ENCODE results near the gene ZNF653.

The ZNF653 gene

DNA sequence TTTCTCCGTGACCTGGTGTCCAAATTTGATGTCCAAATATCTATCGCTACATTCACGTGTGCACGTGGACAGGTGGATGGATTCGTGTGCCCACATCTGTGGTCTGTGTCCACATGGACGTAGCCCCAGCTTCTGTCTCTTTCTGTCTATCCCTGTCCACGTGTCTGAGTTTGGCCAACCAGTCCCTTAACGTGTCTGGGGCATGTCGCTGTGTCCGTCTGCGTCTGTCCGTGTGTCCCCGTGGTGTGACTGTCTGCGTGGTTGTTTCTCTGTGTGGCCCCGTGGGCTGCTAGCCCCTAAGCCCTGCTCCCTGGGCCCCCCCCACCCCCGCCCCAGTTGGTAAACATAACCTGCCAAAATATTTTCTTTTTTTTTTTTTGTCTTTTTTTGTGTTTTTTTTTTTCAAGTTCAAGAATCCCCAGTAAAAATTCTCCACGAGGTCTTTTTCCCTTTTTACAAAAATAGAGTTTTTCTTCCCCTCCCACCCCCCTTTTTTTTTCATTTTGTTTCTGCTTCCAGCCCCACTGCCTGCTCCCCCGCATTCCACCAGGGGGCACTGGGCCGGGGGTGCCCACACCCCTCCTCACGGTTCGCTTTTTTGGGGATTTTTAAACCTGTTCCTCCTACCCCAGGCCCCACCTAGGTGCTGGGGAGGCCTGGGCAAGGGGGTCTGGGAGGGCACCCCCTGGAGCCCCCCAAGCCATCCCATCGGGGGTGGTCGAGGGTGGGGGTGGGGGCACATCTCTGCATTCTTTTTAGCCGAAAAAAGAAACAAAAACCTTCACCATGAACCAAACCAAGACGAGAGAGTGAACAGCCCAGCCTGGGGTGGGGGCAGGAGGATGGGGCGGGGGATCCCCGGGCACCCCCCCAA is 51.9 kb downstream of the ZNF653 start:
- peaks cover 22% of the 10 kb centered on the region for H3K4me1 ChIP-seq (ENCODE audit: control insufficient read depth, insufficient read depth, low read length)
- no peaks in the 10 kb centered on the region for H3K9me3 ChIP-seq (ENCODE audit: control insufficient read depth, low read length)
- H3K27ac ChIP-seq (ENCODE audit: insufficient read depth, low read depth, low read length, poor library complexity, severe bottlenecking): no peak overlapping the region
- H3K4me3 ChIP-seq (ENCODE audit: insufficient read depth, low read depth, low read length): no peak overlapping the region
- H3K36me3 ChIP-seq (ENCODE audit: control insufficient read depth, insufficient read depth, low read length): peaks cover 6% of the 10 kb centered on the region
- WGBS, 2 experiments: 71 to 75% methylated on average over 25 to 26 of the region's 27 CpGs
- H3K27me3 ChIP-seq (ENCODE audit: control insufficient read depth, insufficient read depth, low read length, poor library complexity, severe bottlenecking): no peaks in the 10 kb centered on the region

- Histone ChIP-seq H3K9me3 (ENCODE audit: control insufficient read depth, low read length) (no peaks in the 10 kb centered on the region), H3K4me1 (ENCODE audit: control insufficient read depth, insufficient read depth, low read length) (peaks cover 22% of the 10 kb centered on the region), H3K27ac (ENCODE audit: insufficient read depth, low read depth, low read length, poor library complexity, severe bottlenecking) (no peak overlapping the region), H3K4me3 (ENCODE audit: insufficient read depth, low read depth, low read length) (no peak overlapping the region), H3K27me3 (ENCODE audit: control insufficient read depth, insufficient read depth, low read length, poor library complexity, severe bottlenecking) (no peaks in the 10 kb centered on the region), H3K36me3 (ENCODE audit: control insufficient read depth, insufficient read depth, low read length) (peaks cover 15% of the 10 kb centered on the region)
- 84 to 86% methylated on average over 33 of the region's 33 CpGs for WGBS, 2 experiments
These were observed 52.9 kb downstream of the ZNF653 start for GRCh38 chr19:11452620-11453310.

DNA sequence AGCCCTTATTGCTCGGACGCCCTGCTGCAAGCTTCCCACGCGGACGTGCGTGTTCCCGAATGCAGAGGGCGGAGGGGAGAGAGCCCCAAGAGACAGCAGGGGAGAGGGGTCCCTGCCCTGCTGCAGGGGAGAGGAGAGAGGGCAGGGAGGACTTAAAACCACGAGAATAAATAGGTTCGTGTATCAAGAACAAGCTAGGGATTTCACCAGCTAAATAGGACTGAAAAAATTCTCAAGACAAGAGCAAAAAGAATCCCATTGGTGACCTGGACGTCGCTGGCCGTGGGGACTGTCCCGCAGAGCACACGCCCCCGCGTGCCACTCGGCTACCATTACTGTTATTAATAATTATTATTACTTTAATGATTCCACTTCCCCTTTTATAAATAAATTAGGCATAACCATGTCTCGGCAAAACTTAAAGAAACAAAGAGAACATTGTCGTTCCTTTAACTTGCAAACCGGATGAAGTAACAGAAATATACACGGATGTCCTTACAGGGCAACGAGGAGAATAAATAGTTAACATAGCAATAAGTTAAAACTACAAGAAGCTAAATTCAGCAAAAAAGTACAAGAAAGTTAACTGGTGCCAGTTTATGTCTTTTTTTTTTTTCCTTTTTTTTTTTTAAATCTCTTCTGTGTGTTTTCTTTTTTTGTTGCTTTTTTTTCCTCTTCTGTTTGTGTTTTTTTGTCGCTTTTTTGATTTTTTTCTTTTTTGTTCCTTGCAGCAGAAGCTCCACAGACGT is 53.6 kb downstream of the ZNF653 start:
- H3K36me3 ChIP-seq (ENCODE audit: control insufficient read depth, insufficient read depth, low read length): peaks cover 23% of the 10 kb centered on the region
- no peaks in the 10 kb centered on the region for H3K27me3 ChIP-seq (ENCODE audit: control insufficient read depth, insufficient read depth, low read length, poor library complexity, severe bottlenecking)
- no peaks in the 10 kb centered on the region for H3K9me3 ChIP-seq (ENCODE audit: control insufficient read depth, low read length)
- no peak overlapping the region for H3K4me3 ChIP-seq (ENCODE audit: insufficient read depth, low read depth, low read length)
- H3K27ac ChIP-seq (ENCODE audit: insufficient read depth, low read depth, low read length, poor library complexity, severe bottlenecking): peak overlapping the region; percentile 6
- H3K4me1 ChIP-seq (ENCODE audit: control insufficient read depth, insufficient read depth, low read length): peaks cover 22% of the 10 kb centered on the region
- WGBS, 2 experiments: 41 to 48% methylated on average over 19 to 21 of the region's 25 CpGs

DNA sequence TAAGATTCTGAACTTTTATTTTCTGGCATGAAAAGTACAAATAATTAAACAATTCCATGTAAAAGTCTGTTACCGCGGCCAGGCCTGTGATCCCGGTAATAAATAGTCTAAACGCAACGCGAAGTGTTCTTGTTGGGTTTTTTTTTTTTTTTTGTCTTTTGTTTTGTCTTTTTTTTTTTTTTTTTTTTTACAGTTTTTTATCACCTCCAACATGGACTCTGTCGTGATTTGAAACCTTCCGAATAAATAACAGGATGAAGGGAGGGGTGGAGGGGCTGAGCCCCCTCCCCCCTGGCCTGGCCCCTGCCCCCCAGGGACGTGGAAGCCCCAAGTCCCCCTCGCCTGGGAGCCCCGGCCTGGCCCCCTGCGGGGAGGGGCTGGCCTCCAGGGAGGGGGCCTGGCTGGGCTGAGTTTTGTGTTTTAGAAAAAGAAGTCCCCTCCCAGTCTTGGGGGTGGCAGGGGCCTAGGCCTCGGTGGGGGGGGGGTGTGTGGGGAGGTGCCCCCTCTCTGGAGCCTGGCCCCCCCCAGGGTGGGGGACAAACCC is 54.2 kb downstream of the ZNF653 start:
- H3K36me3 ChIP-seq (ENCODE audit: control insufficient read depth, insufficient read depth, low read length): peaks cover 26% of the 10 kb centered on the region
- no peaks in the 10 kb centered on the region for H3K9me3 ChIP-seq (ENCODE audit: control insufficient read depth, low read length)
- H3K27me3 ChIP-seq (ENCODE audit: control insufficient read depth, insufficient read depth, low read length, poor library complexity, severe bottlenecking): no peaks in the 10 kb centered on the region
- H3K4me1 ChIP-seq (ENCODE audit: control insufficient read depth, insufficient read depth, low read length): peaks cover 22% of the 10 kb centered on the region
- H3K4me3 ChIP-seq (ENCODE audit: insufficient read depth, low read depth, low read length): no peak overlapping the region
- peak overlapping the region; percentile 6 for H3K27ac ChIP-seq (ENCODE audit: insufficient read depth, low read depth, low read length, poor library complexity, severe bottlenecking)
- 17 to 49% methylated on average over 6 to 13 of the region's 13 CpGs for WGBS, 2 experiments

DNA sequence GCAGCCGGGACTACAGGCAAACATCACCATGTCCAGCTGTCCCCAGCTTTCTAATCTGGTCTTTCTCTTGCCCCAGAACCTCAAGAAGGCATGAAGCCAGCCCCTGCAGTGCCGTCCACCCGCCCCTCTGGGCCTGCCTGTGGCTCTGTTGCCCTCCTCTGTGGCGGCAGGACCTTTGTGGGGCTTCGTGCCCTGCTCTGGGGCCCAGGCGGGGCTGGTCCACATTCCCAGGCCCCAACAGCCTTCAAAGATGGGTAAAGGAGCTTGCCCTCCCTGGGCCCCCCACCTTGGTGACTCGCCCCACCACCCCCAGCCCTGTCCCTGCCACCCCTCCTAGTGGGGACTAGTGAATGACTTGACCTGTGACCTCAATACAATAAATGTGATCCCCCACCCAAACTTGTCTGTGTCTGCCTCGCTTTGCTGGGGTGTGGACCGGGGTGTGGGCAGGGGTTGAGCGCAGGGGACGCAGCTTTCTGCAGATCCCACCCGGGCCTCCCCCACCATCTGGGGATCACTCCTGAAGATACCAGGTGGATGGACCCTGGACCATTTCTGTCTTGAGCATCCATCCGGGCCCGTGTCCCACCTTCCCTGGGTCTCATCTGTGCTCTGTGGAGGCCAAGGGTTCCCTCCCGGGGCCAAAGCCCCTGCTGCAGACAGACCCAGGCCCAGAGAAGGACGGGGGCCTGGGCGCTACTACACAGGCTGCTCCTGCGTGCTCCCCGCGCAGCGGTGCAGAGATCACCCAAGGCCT is 54.9 kb downstream of the ZNF653 start:
- Histone ChIP-seq H3K27ac (ENCODE audit: insufficient read depth, low read depth, low read length, poor library complexity, severe bottlenecking) (peak overlapping the region; percentile 16), H3K36me3 (ENCODE audit: control insufficient read depth, insufficient read depth, low read length) (peaks cover 26% of the 10 kb centered on the region), H3K4me1 (ENCODE audit: control insufficient read depth, insufficient read depth, low read length) (peaks cover 22% of the 10 kb centered on the region), H3K4me3 (ENCODE audit: insufficient read depth, low read depth, low read length) (no peak overlapping the region), H3K27me3 (ENCODE audit: control insufficient read depth, insufficient read depth, low read length, poor library complexity, severe bottlenecking) (no peaks in the 10 kb centered on the region), H3K9me3 (ENCODE audit: control insufficient read depth, low read length) (no peaks in the 10 kb centered on the region)
- 88 to 91% methylated on average over 21 of the region's 21 CpGs for WGBS, 2 experiments

DNA sequence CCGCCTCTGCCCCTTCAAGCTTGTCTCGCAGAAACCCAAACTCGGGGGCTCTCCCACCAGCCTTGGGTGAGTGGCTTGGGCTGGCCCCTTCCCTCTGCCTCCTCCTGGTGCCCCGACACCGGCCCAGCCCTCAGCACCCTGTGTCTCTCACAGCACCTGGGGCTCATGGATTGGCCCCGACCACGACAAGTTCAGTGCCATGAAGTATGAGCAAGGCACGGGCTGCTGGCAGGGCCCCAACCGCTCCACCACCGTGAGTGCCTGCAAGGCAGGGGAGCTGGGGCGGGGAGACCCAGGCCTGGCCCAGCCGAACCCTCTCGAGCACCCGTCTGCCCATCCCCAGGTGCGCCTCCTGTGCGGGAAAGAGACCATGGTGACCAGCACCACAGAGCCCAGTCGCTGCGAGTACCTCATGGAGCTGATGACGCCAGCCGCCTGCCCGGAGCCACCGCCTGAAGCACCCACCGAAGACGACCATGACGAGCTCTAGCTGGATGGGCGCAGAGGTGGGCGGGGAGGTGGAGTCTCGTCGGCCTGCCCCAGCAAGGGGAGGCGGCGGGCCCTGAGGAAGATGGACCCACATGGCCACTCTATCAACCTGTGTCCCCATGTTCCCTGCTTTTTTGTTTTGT is 56.6 kb downstream of the ZNF653 start:
- H3K27me3 ChIP-seq (ENCODE audit: control insufficient read depth, insufficient read depth, low read length, poor library complexity, severe bottlenecking): no peaks in the 10 kb centered on the region
- no peak overlapping the region for H3K27ac ChIP-seq (ENCODE audit: insufficient read depth, low read depth, low read length, poor library complexity, severe bottlenecking)
- peaks cover 22% of the 10 kb centered on the region for H3K4me1 ChIP-seq (ENCODE audit: control insufficient read depth, insufficient read depth, low read length)
- H3K36me3 ChIP-seq (ENCODE audit: control insufficient read depth, insufficient read depth, low read length): peaks cover 26% of the 10 kb centered on the region
- 95 to 96% methylated on average over 31 of the region's 31 CpGs for WGBS, 2 experiments
- H3K4me3 ChIP-seq (ENCODE audit: insufficient read depth, low read depth, low read length): no peak overlapping the region
- no peaks in the 10 kb centered on the region for H3K9me3 ChIP-seq (ENCODE audit: control insufficient read depth, low read length)

DNA sequence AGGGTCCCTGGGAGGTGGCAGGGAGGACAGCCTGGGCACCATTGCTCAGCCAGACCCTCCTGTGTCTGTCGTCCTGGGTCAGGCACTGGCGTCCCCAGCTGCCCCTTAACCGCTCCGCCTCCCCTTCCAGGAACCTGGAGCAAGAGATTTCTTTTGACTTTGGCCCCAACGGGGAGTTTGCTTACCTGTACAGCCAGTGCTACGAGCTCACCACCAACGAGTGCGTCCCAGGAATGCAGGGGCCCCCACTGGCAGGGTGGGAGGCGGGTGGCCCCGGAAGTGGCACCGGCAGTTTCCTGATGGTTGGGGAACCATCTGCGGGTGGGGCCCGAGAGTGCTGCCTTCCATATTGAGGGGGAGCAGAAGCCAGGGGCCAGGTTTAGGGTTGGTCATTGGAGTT is 57.2 kb downstream of the ZNF653 start:
- no peak overlapping the region for H3K27ac ChIP-seq (ENCODE audit: insufficient read depth, low read depth, low read length, poor library complexity, severe bottlenecking)
- H3K27me3 ChIP-seq (ENCODE audit: control insufficient read depth, insufficient read depth, low read length, poor library complexity, severe bottlenecking): no peaks in the 10 kb centered on the region
- H3K4me3 ChIP-seq (ENCODE audit: insufficient read depth, low read depth, low read length): no peak overlapping the region
- no peaks in the 10 kb centered on the region for H3K9me3 ChIP-seq (ENCODE audit: control insufficient read depth, low read length)
- H3K36me3 ChIP-seq (ENCODE audit: control insufficient read depth, insufficient read depth, low read length): peaks cover 26% of the 10 kb centered on the region
- peaks cover 22% of the 10 kb centered on the region for H3K4me1 ChIP-seq (ENCODE audit: control insufficient read depth, insufficient read depth, low read length)
- 95% methylated on average over 13 of the region's 13 CpGs for WGBS, 2 experiments

DNA sequence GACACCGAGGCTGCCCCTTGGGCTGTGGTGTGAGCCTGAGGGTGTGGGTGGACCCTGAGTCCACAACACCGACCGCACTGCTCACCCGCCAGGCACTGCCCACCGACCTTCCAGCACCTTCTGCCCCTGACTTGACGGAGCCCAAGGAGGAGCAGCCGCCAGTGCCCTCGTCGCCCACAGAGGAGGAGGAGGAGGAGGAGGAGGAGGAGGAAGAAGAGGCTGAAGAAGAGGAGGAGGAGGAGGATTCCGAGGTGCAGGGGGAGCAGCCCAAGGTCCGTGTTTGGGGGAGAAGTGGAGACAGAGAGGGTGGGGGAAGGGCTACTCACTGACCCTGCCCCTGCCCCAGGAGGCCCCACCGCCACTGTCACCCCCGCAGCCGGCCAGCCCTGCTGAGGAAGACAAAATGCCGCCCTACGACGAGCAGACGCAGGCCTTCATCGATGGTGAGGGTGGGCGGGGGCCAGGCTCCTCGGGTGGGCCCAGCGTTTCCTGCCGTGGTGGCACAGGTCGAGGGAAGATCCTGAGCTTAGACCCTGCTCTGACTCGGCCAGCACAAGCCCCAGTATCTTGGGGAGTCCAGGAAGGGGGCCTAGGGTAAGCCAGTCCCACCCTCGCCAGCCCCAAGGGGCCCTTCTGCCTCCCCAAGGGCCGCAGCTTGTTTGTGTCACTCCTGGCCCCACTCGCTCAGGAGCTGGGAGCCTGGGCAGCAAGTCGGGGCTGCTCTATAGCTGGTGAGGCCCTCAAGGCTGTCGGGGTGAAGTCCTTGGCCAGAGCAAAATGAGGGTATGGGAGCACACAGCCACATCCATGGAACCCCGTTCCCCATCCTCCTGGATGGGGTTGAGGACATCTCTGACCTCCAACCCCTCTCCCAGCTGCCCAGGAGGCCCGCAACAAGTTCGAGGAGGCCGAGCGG is 58.0 kb downstream of the ZNF653 start:
- Histone ChIP-seq H3K4me1 (ENCODE audit: control insufficient read depth, insufficient read depth, low read length) (peaks cover 21% of the 10 kb centered on the region), H3K9me3 (ENCODE audit: control insufficient read depth, low read length) (no peaks in the 10 kb centered on the region), H3K36me3 (ENCODE audit: control insufficient read depth, insufficient read depth, low read length) (peaks cover 26% of the 10 kb centered on the region), H3K27ac (ENCODE audit: insufficient read depth, low read depth, low read length, poor library complexity, severe bottlenecking) (no peak overlapping the region), H3K4me3 (ENCODE audit: insufficient read depth, low read depth, low read length) (no peak overlapping the region), H3K27me3 (ENCODE audit: control insufficient read depth, insufficient read depth, low read length, poor library complexity, severe bottlenecking) (no peaks in the 10 kb centered on the region)
- 95 to 96% methylated on average over 35 of the region's 35 CpGs for WGBS, 2 experiments

Data from ectodermal cell (in vitro differentiated cells).